B cell (primary cell): ENCODE data around the gene RBM39. TPM values are rescaled to one million over a fixed set of nuclear protein-coding genes. Genes with fewer than 3 reads are reported as not detected.

Source experiments
- ATAC-seq: fragments of 200-7000 bp; cut with Tn5 transposase; one replicate; pipeline ENCODE4 v1.10.0; 2021; ENCODE audit warnings: low read depth, mild to moderate bottlenecking, moderate number of reproducible peaks, moderate library complexity
- CTCF ChIA-PET: fragments of 350-600 bp; sonication (Branson Sonifier 250); formaldehyde crosslinking; loops from one replicate; lab custom pipeline; 2021; ENCODE audit warnings: antibody characterized with exemption, inconsistent platforms; lab: Charles Lee
- POLR2A ChIA-PET: fragments of 350-600 bp; sonication (Branson Sonifier 250); formaldehyde crosslinking; loops from one replicate; lab custom pipeline; 2021; ENCODE audit warnings: antibody characterized with exemption; lab: Charles Lee
- DNase-seq: peaks from one replicate; pipeline ENCODE4 v3.0.0; 2013
- H2AFZ ChIP-seq: 2 replicates; pipeline ENCODE4 v1.6.1; 2012; ENCODE audit warnings: mild to moderate bottlenecking, low read depth, low read length; ENCODE audit not compliant: insufficient read depth, poor library complexity, severe bottlenecking
- H3K27ac ChIP-seq, 2 donors: 1 replicate in 1 of 2; 2 replicates in 1 of 2; pipeline ENCODE4 v1.5.1; 2012 to 2013; ENCODE audit warnings: low read length in 2 of 2, mild to moderate bottlenecking in 2 of 2, moderate library complexity in 1 of 2
- H3K27me3 ChIP-seq, 4 experiments: fragments of 200-600 bp in 1 of 4; sonication (generic) in 1 of 4; replicated peaks in 1 of 4; 1 replicate in 2 of 4; 2 replicates in 2 of 4; pipeline versions ENCODE4 v1.6.1 to v1.7.0; 2013 to 2016; ENCODE audit warnings: low read length in 3 of 4, mild to moderate bottlenecking in 2 of 4, mixed read lengths in 1 of 4, moderate library complexity in 1 of 4; ENCODE audit not compliant: insufficient read depth in 4 of 4, control insufficient read depth in 3 of 4; ENCODE audit errors: control extremely low read depth in 1 of 4
- H3K36me3 ChIP-seq, 2 experiments: replicated peaks in 1 of 2; 1 replicate in 1 of 2; 2 replicates in 1 of 2; pipeline versions ENCODE4 v1.6.1 to v1.7.1; 2013; ENCODE audit warnings: low read length in 1 of 2; ENCODE audit not compliant: insufficient read depth in 2 of 2, control insufficient read depth in 1 of 2; ENCODE audit errors: control extremely low read depth in 1 of 2, extremely low read depth in 1 of 2
- H3K4me1 ChIP-seq, 2 donors: fragments of 200-600 bp in 1 of 2; sonication (generic) in 1 of 2; 1 replicate in 1 of 2; 2 replicates in 1 of 2; pipeline versions ENCODE4 v1.5.1 to v1.6.1; 2013 to 2017; ENCODE audit warnings: low read length in 2 of 2; ENCODE audit not compliant: control insufficient read depth in 2 of 2, insufficient read depth in 2 of 2
- H3K4me2 ChIP-seq: replicated peaks from 2 replicates; pipeline ENCODE3; 2012; ENCODE audit warnings: mild to moderate bottlenecking, low read depth, low read length; ENCODE audit not compliant: poor library complexity, severe bottlenecking
- H3K4me3 ChIP-seq, 5 experiments: fragments of 200-600 bp in 1 of 5; sonication (generic) in 1 of 5; 1 replicate in 3 of 5; 2 replicates in 2 of 5; pipeline versions ENCODE4 v1.5.1 to v1.7.0; 2011 to 2016; ENCODE audit warnings: low read length in 4 of 5, mild to moderate bottlenecking in 4 of 5, low read depth in 2 of 5, control low read depth in 1 of 5, moderate library complexity in 1 of 5; ENCODE audit not compliant: insufficient read depth in 1 of 5; ENCODE audit errors: control extremely low read depth in 1 of 5, extremely low read depth in 1 of 5
- H3K79me2 ChIP-seq: fragments of 200-600 bp; sonication (generic); one replicate; pipeline ENCODE4 v1.6.0; 2016; ENCODE audit warnings: low read length; ENCODE audit not compliant: control insufficient read depth, insufficient read depth
- H3K9ac ChIP-seq: fragments of 200-600 bp; sonication (generic); 2 replicates; pipeline ENCODE4 v1.6.1; 2017; ENCODE audit warnings: mild to moderate bottlenecking, low read length, moderate library complexity
- H3K9me3 ChIP-seq, 3 donors: one replicate each; pipeline versions ENCODE4 v1.6.1 to v1.7.1; 2013; ENCODE audit warnings: low read length in 2 of 3; ENCODE audit not compliant: control insufficient read depth in 2 of 3, insufficient read depth in 1 of 3; ENCODE audit errors: control extremely low read depth in 1 of 3
- H4K20me1 ChIP-seq: 2 replicates; pipeline ENCODE4 v1.6.0; 2012; ENCODE audit warnings: mild to moderate bottlenecking, low read length; ENCODE audit not compliant: insufficient read depth, control insufficient read depth, poor library complexity, severe bottlenecking
- H3K27ac Mint-ChIP-seq: one replicate; pipeline ENCODE4 v1.8.0; 2021; ENCODE audit warnings: mixed read lengths
- H3K27me3 Mint-ChIP-seq: one replicate; pipeline ENCODE4 v1.8.0; 2021; ENCODE audit warnings: mixed read lengths
- H3K4me1 Mint-ChIP-seq: one replicate; pipeline ENCODE4 v1.8.0; 2021; ENCODE audit warnings: mixed read lengths
- H3K4me3 Mint-ChIP-seq: one replicate; pipeline ENCODE4 v1.8.0; 2021; ENCODE audit warnings: mixed read lengths
- H3K9me3 Mint-ChIP-seq: one replicate; pipeline ENCODE4 v1.8.0; 2022; ENCODE audit warnings: mixed read lengths; ENCODE audit not compliant: insufficient read depth
- CTCF ChIP-seq: fragments of 200-600 bp; IDR thresholded peaks from one replicate; pipeline ENCODE4 v1.8.0; 2022; ENCODE audit warnings: antibody characterized with exemption, mild to moderate bottlenecking
- EZH2 ChIP-seq: IDR thresholded peaks from 2 replicates; pipeline ENCODE4 v1.6.1; 2012; ENCODE audit warnings: borderline replicate concordance, low read depth, mild to moderate bottlenecking, moderate library complexity, low read length; ENCODE audit not compliant: insufficient read depth, poor library complexity, severe bottlenecking
- WGBS: methylation state at CpG from one replicate; pipeline ENCODE4 v1.1.5; 2013; ENCODE audit warnings: missing lambda C conversion rate; ENCODE audit not compliant: insufficient coverage; 5-methylcytosine and 5-hydroxymethylcytosine counted together
- intact Hi-C: fragments of 100-400 bp; cut with micrococcal nuclease; formaldehyde crosslinking; loops from one replicate; pipeline ENCODE4 v1.10.0; 2022
- polyA plus RNA-seq: library from polyadenylated mRNA; depleted of rRNA; stranded (reverse); fragments of >200 nt; gene quantifications from 2 replicates; pipeline ENCODE4 v1.2.3, GENCODE V29; 2012
- total RNA-seq, 2 donors: library from RNA; stranded (reverse); fragments of 120-200 nt in 1 of 2; gene quantifications; 1 replicate in 1 of 2; 2 replicates in 1 of 2; pipeline versions ENCODE4 v1.2.3 to v1.2.4, GENCODE V29; 2013 to 2022

The RBM39 gene
- total and polyA plus RNA-seq, 2 donors (not counting 1 experiment from before 2014, with no cell fraction given): 217 to 689 TPM

DNA sequence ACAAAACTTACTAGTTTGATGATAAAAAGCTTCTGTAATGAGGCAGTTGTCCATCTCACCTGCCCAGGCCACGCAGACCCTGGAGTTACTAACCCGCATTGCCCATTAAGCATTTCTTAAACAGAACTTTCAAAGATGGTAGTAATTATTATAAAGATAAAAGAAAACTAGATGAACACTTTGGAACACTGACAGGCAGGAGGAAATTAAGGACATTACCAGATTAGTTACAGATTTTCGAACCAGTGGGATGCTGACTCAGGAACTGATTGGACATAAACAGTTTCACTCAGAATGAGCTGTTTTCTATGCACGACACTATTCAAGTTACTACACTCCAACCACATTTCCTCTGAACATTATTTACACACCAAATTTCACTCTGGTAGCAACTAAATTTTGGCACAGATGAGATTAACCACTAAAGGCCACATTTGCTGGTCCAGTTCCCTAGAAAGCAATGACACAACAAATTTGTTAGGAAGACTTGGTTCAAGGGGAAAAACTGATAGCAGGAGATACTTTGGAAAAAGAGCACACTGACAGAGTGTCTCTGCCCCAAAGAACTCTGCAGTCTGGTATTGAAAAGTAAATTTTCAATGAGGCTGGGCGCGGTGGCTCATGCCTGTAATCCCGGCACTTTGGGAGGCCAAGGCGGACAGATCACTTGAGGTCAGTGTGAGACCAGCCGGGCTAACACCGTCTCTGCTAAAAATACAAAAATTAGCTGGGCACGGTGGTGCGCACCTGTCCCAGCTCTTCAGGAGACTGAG lies 39.8 kb downstream of the RBM39 start:
- 88% methylated on average over 6 of the region's 12 CpGs for WGBS
- TF ChIP-seq CTCF (no peak), EZH2 (no peak)
- H4K20me1 ChIP-seq: peaks cover 27% of the 10 kb centered on the region
- H3K9ac ChIP-seq: no peak overlapping the region
- H3K4me1 Mint-ChIP-seq: peaks cover 32% of the 10 kb centered on the region
- ChIA-PET POLR2A (interaction anchor here (0.6 to 1.0 kb wide), 4 partner anchors 27 to 289 kb away, joined by 3 to 6 read pairs (median 4); partner anchors contain the start of gene RBM39), CTCF (interaction anchor here (1.4 to 1.6 kb wide), 3 partner anchors 10 to 181 kb away, joined by 3 to 5 read pairs (median 4); no protein-coding TSS in a partner anchor)
- peaks cover 17 to 23% of the 10 kb centered on the region in 2 donors for H3K4me1 ChIP-seq
- intact Hi-C loops: no loop called here
- DNase-seq (peak; percentile 21), ATAC-seq (no peak)
- H3K9me3 Mint-ChIP-seq: no peaks in the 10 kb centered on the region
- no peaks in the 10 kb centered on the region for H3K27me3 Mint-ChIP-seq
- H3K79me2 ChIP-seq: peaks cover 30% of the 10 kb centered on the region
- no peak overlapping the region for H3K4me2 ChIP-seq
- H3K36me3 ChIP-seq: peaks cover 15 to 50% of the 10 kb centered on the region in 2 experiments
- no peaks in the 10 kb centered on the region for H3K9me3 ChIP-seq
- no peak overlapping the region for H3K4me3 Mint-ChIP-seq
- no peak overlapping the region for H2AFZ ChIP-seq
- no peak overlapping the region for H3K4me3 ChIP-seq
- no peaks in the 10 kb centered on the region for H3K27me3 ChIP-seq
- H3K27ac ChIP-seq: no peak overlapping the region
- H3K27ac Mint-ChIP-seq: peak overlapping the region; percentile 37
